HG02759 (cell line): Measurements from ENCODE around the gene SLC12A1.

Experiments used
- ATAC-seq: cut with Tn5 transposase; IDR thresholded peaks from one replicate; pipeline ENCODE4 v1.9.1; 2021; ENCODE audit warnings: mild to moderate bottlenecking, moderate library complexity; ENCODE audit not compliant: unreplicated experiment

Gene SLC12A1

DNA sequence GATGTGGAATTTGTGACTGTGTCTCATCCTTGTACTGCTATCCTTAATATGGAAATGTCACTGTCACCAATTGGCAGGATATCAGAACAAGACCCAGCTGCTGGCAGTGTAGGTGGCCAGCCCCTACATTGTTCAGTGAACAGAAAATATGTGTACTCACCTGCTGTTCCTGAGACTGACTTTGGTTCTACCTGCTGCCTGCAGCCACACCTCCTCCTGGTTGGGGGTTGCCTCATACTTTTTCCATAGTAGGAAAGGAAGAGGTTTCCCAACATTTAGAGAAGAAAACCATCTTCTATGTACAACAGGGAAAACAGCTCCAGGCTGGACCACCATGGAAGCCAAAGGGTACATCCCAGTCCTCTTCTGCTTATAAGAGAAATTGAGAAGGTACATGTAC is 35.9 kb downstream of the SLC12A1 start:
- no peak for ATAC-seq

DNA sequence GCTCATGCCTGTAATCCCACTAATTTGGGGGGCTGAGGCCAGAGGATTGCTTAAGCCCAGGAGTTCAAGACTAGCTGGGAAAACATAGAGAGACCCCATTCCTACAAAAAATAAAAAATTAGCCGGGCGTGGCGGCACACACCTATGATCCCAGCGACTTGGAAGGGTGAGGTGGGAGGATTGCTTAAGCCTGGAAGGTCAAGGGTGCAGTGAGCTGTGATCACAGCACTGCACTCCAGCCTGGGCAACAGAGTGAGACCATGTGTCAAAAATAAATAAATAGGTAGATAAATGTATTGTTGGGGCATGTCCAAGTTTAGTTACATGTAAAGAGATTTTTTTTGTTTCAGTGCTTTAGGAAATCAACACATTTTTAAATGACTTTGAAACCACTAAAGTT is 36.4 kb downstream of the SLC12A1 start:
- no peak for ATAC-seq

DNA sequence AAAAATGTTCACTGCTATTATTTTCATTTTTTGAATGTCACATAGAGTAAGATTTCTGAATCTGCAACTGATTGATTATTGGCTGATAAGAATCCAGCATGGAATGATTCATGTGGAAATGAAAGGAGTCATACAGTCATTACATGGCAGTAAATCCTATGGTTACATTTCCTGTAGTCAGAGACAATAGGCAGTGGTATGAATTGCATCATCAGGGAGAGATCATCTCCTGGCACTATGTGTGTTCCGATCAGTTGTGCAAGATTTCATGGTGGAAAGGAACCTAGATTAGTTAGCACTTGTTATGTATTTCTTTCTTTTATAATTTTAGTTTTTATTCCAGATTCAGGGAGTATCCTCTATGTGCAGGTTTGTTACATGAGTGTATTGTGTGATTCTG is 38.8 kb downstream of the SLC12A1 start:
- no peak for ATAC-seq

DNA sequence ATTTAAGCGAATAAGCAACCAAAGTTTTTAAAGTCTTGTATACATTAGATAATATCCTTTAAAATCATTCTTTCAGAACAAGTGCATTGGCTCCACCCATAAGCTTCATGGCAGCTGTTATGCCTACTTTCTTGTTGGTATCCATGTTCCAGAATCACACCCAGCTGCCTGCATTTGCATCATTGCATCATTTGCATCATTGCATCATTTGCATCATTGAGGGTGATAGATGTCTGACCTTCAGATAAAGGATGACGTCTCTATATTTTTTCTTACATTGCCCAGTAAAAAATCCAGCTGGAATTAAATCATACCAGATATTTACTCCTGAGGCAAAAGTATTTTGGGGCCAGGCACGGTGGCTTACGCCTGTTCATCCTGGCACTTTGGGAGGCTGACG is 42.3 kb downstream of the SLC12A1 start:
- no peak for ATAC-seq

DNA sequence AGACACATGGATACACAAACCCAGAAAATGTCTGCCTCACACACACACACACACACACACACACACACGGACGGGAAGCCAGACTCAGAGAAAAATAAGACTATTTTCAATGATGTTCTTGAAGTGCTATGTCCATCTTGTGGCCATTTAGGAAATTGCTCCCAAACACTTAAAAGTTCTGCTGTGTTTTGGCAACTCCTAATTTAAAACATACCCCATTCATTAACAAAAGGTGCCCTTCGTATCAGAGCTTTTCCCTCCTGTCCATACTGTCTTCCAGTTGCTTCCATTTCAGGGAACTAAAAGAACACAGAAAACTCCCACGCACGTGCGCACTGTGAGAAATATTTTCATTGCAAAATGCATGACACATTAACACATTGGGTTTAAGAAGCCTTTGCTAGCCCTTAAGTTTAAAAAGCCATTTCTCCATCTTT is 44.6 kb downstream of the SLC12A1 start:
- ATAC-seq: no peak

DNA sequence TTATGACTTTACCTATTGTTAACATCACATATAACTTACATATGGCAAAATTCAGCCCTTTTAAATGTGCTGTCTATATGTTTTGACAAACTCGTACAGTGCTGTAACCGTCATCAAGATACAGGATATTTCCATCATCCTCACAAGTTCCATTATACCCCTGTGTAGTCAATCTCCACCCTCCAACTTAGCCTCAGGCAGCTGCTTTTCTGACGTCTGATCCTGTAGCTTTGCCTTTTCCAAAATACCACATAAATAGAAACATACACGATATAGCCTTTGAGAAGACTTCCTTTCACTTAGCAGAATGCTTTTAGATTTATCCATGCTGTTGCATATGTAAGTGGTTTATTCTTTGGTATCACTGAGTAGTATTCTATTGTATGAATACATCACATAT is 47.1 kb downstream of the SLC12A1 start:
- ATAC-seq: no peak

DNA sequence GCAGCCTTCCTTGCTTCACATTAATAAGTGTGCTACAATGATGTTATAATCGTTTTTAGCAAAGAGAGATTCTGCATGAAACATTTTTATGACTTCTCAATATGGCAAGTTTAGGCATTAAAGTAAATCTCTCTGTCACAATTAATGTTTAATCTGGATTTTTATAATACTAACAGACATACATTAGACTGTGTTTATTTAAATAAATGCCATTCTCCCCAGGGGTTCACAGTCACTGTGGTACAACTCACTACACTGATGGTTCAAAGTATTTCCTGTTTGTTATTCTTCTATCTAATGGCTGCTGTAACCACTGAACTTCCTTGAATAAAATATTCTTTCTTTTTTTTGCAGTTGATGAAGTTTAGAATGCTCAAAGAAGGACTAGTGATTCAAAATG is 59.0 kb downstream of the SLC12A1 start:
- ATAC-seq: no peak

DNA sequence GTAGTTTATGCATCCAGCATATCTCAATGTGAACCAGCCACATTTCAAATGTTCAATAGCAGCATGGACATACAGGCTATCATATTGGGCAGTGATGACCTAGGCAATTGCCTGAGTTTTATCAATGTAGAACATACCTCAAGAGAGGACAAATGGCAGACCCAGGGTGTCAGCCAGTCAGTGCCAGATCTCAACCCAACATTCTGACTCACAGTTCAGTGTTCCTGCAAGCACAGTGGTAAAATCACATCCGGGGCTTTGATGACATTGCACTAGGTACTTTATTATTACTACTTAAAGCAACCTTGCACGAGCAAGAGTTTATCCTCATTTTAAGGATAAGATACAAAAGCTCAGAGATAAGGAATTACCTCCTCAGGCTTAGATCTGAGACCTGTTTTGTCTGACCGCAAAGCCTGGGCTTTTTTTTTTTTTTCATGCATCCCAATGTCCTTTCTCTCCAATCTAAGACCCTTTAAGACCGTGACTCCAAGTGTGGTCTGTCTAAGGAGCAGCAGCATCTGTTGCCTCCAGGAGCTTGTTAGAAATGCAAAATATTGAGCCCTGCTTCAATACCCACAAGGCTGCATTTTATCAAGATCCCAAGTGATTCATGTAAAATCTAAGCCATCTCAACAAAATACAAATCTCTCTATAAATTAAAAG is 60.1 kb downstream of the SLC12A1 start:
- ATAC-seq: no peak

DNA sequence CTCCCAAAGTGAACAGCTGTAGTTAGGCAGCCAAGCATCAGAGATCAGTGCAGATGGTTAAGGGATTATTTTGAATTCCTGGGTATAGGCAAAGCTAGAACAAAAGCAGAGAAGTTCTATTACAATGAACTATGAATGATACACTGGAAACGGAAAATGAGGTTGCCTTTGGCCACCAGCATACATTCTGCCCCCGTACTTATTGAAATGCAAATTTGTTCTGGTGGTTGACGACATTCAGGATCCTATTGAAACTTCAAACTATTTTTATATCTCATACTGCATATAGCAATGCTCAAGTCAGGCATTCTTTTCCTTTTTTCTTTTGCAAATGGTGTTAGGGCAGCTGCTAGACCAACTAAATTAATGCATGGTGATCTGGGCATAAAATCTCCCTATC is 61.7 kb downstream of the SLC12A1 start:
- no peak for ATAC-seq

DNA sequence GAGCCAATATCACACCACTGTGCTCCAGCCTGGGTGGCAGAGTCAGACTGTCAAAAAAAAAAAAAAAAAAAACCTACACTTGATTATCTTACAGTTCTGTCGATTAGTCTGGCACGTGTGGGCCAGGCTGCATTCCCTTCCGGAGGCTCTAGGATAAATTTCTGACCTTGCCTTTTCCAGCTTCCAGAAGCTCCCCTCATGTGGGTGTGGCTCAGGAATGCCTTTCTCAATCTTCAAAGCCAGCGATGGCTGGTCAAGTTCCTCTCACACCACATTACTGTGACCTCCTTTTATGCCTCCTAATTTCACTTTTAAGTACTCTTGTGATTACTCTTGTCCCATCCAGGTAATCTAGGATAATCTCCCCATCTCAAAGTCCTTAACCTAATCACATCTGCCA is 66.9 kb downstream of the SLC12A1 start:
- no peak for ATAC-seq

DNA sequence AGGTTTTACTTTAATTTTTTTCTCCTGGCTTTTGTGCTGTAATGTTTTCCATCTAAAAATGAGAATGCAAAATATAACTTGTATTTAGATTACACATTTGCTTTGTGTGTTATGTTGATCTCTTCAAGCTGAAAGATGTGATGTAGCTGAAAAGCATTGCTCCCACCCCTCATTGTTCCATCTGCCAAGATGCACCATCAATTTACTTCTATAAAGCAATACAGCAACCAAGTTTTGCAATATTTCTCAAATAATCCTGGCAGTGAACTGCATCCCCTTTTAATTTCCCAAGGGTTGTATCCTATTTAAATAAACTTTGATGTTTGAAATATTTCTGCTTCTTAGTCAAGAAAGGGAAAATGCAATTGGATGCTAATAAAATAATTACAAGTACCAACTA is 72.6 kb downstream of the SLC12A1 start:
- ATAC-seq: no peak

DNA sequence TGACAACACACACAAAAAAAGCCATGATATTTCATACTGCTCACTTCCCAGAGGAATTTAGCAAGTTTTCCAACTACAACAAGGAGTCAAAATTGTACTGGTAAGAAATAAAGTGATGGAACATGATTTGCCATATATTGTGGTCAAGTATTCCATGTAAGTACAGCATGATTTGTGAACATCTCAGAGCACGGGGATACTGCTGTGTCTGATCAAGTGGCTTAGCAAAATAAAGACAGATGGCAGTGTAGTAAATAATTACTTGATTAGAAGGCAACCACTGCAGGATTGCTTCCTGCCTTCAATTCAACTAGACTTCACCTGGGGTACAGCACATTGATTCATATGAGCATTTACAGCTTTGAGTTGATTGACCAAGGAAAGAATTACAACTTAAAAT is 73.5 kb downstream of the SLC12A1 start:
- no peak for ATAC-seq

DNA sequence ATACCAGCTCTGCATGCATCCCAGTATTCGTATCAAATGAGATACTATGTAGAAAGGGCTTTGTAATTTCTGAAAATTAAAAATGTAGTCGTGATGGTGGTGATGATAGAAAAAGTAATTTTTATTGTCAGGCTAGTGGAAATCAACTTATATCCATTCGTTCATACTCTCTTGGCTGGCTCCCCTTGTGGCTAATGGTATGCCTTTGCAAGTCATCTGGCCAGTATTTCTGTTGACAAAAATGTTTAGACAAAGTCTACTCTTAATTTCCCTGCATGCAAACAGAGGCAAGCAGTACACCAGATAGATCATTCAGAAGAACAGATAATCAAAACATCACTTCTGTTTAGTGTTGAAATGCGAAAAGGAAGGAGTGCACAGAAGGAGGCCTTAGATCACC is 75.6 kb downstream of the SLC12A1 start:
- ATAC-seq: no peak

DNA sequence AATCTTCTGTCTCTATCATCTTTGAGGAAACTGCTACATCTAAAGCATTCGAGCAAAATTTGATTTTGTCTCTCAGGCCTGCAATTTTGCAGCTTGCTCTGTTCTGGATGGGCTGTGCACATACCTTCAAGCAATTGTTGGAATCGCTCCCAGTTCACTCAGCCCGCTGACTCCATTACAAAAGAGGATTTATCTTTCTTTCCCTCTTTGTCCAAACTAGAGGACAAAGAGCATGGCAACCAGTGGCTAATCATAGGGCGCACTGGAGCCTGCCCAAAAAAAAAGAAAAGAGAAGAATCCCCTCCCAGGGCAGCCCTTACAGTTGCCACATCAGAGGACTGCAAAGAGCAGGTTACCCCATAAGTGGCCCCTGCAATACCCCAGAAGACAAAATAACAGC is 76.1 kb downstream of the SLC12A1 start:
- ATAC-seq: no peak

DNA sequence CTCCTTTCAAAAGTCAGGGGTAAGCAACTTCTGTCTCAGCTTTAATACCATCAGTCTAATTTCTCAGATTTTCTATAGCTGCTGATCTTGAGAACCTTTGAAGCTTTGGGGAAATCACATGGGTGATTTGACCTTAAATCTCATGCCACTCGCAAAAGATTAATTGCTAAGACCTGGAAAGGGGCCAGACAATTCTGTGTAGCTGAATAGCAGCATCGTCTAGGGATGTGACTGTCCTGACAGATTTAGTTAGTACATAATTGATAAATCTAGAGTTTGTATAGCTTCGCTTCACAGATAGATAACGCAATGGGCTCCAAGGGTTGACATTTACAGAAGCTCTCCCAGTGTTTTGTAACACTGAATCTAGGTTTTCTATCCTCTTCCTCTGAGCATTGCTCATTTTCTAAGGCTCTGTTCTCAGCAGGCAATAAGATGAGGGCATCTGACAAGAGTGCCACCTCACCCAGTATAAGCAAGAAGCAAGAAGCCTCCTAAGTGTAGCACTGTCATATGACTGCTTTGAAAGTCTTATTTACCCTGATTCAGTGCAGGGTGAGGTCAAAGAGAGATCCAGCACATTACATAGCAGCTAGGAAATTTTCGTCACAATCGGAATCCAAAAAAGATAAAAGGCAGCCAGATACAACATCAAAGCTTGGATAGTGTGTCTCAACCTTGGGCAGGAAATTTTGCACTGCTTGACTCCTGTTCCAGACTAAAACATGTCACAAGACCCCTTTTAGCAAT is 77.5 kb downstream of the SLC12A1 start:
- ATAC-seq: no peak

DNA sequence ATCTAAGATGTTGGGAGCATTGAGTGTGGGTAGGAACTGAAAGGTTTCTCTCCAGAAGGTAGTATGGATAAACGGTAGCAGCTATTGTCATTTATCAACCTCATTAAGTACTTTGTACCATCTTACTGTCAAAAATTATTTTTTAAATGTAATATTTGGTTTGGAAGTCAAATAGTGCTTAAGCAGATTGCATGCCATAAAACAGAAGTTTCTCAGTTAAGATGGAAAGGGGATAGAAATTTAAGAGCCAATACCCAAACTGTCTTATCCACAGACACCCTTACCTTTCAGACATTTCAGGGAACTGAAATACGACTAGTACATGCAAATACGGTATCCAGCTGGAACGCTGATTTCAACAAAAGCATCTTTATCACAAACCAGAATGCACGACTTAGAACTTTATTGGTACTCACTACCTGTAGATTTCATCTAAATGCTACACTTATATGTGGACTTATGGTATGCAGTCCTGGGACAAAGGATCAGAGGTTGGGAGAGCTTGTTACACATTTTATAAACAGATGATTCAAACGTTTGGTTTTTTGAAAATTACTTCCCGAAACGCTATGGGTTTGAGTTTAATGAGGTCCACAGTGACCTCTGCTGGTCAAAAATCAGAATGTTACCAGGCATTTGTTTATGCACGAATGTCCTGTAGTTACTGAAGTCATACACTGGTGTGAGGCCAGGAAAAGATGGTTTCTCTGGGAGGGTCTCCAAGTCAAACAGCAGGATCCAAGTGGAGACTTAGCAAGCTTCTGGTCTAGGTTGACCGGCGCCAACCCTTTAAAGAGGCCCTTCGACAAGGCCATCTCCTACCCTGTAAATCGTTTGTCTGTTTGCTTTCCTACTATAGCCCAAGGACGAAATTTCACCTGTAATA is 79.5 kb downstream of the SLC12A1 start:
- ATAC-seq: peak; percentile 75

DNA sequence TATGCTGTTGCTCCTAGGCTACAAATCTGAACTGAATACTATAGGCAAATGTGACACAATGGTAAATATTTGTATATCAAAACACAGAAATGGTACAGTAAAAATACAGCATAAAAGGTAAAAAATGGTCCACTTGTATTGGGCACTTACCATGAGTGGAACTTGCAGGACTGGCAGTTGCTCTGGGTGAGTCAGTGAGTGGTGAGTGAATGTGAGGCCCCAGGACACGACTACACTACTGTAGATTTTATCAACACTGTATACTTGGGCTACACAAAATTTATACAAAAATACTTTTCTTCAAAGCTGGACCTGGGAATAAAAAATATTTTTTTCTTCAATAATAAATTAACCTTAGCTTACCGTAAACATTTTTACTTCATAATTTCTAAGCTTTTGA is 83.5 kb downstream of the SLC12A1 start:
- no peak for ATAC-seq

DNA sequence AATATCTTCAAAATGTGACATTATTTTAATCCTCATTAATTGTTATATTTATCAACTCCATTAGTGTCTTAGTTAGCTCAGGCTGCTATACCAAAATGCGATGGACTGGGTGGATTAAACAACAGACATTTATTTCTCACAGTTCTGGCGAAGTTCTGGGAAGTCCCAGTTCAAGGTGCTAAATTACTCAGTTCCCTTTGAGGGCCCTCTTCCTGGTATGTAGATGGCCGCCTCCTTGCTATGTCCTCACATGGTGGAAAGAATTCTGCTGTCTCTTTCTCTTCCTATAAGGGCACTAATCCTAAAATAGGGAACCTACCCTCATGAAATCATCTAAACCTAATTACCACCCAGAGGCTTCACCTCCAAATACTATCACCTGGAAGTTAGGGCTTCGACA is 86.4 kb downstream of the SLC12A1 start:
- no peak for ATAC-seq

DNA sequence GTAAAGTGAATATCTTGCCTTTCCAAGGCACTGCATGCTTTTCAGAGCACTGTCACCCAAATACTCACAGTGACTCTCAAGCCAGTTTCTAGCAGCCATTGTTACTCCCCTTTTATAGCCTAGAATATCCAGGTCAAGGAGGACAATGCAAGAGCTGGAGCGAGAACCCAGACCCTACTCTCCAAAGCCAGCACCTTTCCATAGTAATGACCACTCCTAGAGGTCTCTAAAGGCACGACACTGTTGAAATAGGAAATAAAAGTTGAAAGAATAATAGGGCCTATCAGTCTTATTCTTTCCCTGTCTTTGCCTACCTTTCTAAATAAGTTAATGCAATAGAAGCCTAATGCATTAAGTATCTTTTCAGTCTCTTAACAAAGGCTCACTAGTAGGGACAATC is 91.6 kb downstream of the SLC12A1 start:
- ATAC-seq: no peak

DNA sequence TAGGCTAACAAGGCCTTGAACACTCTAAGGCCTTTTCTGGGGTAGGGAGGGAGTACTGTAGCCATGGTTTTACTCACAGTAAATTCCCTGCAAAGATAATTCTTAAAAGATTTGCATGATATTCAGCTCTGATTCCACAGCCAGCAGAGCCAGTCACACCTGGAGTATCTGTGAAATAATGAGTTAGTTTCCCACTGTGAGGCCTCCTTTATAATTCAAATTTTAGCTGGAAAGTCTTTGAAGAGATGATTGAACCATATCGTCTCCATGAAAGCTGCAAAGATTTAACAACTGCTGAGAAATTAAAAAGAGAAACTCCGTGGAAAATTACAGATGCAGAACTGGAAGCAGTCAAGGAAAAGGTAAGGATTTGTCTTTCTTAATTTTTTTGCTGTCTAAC is 92.8 kb downstream of the SLC12A1 start:
- ATAC-seq: no peak

DNA sequence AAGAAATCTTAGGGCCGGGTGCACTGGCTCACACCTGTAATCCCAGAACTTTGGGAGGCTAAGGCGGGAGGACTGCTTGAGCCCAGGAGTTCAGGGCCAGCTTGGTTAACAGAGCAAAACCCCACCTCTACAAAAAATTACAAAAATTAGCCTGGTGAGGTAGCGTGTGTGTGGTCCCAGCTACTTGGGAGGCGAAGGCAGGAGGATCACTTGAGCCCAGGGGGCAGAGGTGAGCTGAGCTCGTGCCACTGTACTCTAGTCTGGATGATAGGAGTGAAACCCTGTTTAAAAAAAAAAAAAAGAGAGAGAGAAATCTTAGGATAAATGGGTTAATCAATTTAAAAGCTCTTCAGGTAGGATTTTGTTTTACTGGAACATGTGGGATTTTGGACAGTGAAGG is 93.9 kb downstream of the SLC12A1 start:
- ATAC-seq: no peak

DNA sequence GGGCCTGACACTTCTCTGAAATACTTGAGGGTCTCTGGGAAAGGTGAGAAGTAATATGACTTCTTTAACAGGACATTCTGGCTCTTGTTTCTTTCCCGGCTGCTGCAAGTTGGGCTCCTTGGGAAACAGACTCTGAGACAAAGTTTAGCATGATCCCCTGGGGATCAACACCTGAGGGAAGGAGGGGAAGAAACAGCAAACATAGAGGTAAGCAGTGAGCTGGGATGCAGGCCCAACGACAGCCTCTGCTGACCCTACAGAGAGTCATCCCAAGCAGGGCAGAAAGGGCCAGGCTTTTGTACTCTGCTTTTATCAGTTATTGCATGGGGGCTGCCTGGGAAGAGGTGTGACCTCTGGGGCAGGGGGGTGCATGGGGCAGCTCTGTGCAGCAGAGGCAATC is 98.3 kb downstream of the SLC12A1 start:
- ATAC-seq: no peak
